Natural killer cell (primary cell): ENCODE data around the gene CNNM4. TPM values are rescaled to one million over a fixed set of nuclear protein-coding genes. Genes with fewer than 3 reads are reported as not detected.

Experiments used
- ATAC-seq, 3 donors: fragments of 150-1000 bp in 2 of 3; fragments of 200-7000 bp in 1 of 3; cut with Tn5 transposase; 1 replicate in 1 of 3; 2 replicates in 2 of 3; pipeline ENCODE4 v1.10.0; 2021; ENCODE audit warnings: mild to moderate bottlenecking in 2 of 3, moderate library complexity in 2 of 3
- DNase-seq, 2 donors: peaks; one replicate each; pipeline versions ENCODE4 v3.0.0 to v3.0.0-alpha.2; 2013 to 2021; ENCODE audit warnings: mixed read lengths in 1 of 2
- H3K27ac ChIP-seq: one replicate; pipeline ENCODE4 v1.5.1; 2013; ENCODE audit warnings: mild to moderate bottlenecking, low read length
- H3K27me3 ChIP-seq: one replicate; pipeline ENCODE4 v1.6.1; 2013; ENCODE audit warnings: low read length; ENCODE audit not compliant: control insufficient read depth, insufficient read depth
- H3K36me3 ChIP-seq: one replicate; pipeline ENCODE4 v1.6.1; 2013; ENCODE audit warnings: low read length; ENCODE audit not compliant: control insufficient read depth, insufficient read depth
- H3K4me1 ChIP-seq: one replicate; pipeline ENCODE4 v1.6.1; 2013; ENCODE audit warnings: low read length; ENCODE audit not compliant: control insufficient read depth, insufficient read depth
- H3K4me3 ChIP-seq: one replicate; pipeline ENCODE4 v1.5.1; 2013; ENCODE audit warnings: low read length
- H3K9me3 ChIP-seq: one replicate; pipeline ENCODE4 v1.6.1; 2013; ENCODE audit warnings: low read length; ENCODE audit not compliant: control insufficient read depth, insufficient read depth
- H3K27ac Mint-ChIP-seq, 2 donors: one replicate each; pipeline ENCODE4 v1.8.0; 2022; ENCODE audit warnings: mild to moderate bottlenecking in 2 of 2, mixed read lengths in 2 of 2, moderate library complexity in 1 of 2
- H3K27me3 Mint-ChIP-seq, 2 donors: one replicate each; pipeline ENCODE4 v1.8.0; 2022; ENCODE audit warnings: low read depth in 2 of 2, mixed read lengths in 2 of 2
- H3K36me3 Mint-ChIP-seq: one replicate; pipeline ENCODE4 v1.8.0; 2022; ENCODE audit warnings: mixed read lengths
- H3K4me1 Mint-ChIP-seq, 2 donors: one replicate each; pipeline ENCODE4 v1.8.0; 2022; ENCODE audit warnings: mixed read lengths in 2 of 2
- H3K4me3 Mint-ChIP-seq: one replicate; pipeline ENCODE4 v1.8.0; 2022; ENCODE audit warnings: mild to moderate bottlenecking, moderate library complexity, mixed read lengths
- H3K9me3 Mint-ChIP-seq, 2 donors: one replicate each; pipeline ENCODE4 v1.8.0; 2022; ENCODE audit warnings: mixed read lengths in 2 of 2
- WGBS: methylation state at CpG from one replicate; pipeline ENCODE4 v1.1.7; 2013; ENCODE audit warnings: missing lambda C conversion rate; ENCODE audit not compliant: insufficient coverage; 5-methylcytosine and 5-hydroxymethylcytosine counted together
- intact Hi-C: fragments of 100-400 bp; cut with micrococcal nuclease; formaldehyde crosslinking; loops from one replicate; pipeline ENCODE4 v1.14.2; 2022
- total RNA-seq, 4 donors: library from RNA; stranded (reverse); fragments of 120-200 nt in 1 of 4; gene quantifications; one replicate each; pipeline versions ENCODE4 v1.2.3 to v1.2.4, GENCODE V29; 2013 to 2022
- TF ChIP-seq, protein P1 (sequence below): fragments of 200-600 bp; IDR thresholded peaks from one replicate; pipeline ENCODE4 v1.8.0; 2022; ENCODE audit warnings: antibody characterized with exemption

The CNNM4 gene
- total RNA-seq, 3 donors from 2014 or later (not counting 1 experiment from before 2014, with no cell fraction given), result 9.9 to 12.1 (median 10.7) TPM

GRCh38 chr2:96760986-96761832 lies 507 bp downstream of the CNNM4 start:
- 22% methylated on average over 59 of the region's 59 CpGs for WGBS

GRCh38 chr2:96762529-96763311 lies 2.0 kb downstream of the CNNM4 start:
- no peaks in the 10 kb centered on the region for H3K27me3 Mint-ChIP-seq
- H3K4me3 Mint-ChIP-seq, result peak overlapping the region; percentile 84
- peak overlapping the region; percentile 30 to 65 for H3K27ac Mint-ChIP-seq
- no peaks in the 10 kb centered on the region for H3K36me3 Mint-ChIP-seq
- H3K9me3 Mint-ChIP-seq, result no peaks in the 10 kb centered on the region
- intact Hi-C loops, result loop anchor here (5.0 kb wide), 1 partner anchor 40 kb away; no protein-coding TSS in a partner anchor
- TF ChIP-seq, protein P1, sequence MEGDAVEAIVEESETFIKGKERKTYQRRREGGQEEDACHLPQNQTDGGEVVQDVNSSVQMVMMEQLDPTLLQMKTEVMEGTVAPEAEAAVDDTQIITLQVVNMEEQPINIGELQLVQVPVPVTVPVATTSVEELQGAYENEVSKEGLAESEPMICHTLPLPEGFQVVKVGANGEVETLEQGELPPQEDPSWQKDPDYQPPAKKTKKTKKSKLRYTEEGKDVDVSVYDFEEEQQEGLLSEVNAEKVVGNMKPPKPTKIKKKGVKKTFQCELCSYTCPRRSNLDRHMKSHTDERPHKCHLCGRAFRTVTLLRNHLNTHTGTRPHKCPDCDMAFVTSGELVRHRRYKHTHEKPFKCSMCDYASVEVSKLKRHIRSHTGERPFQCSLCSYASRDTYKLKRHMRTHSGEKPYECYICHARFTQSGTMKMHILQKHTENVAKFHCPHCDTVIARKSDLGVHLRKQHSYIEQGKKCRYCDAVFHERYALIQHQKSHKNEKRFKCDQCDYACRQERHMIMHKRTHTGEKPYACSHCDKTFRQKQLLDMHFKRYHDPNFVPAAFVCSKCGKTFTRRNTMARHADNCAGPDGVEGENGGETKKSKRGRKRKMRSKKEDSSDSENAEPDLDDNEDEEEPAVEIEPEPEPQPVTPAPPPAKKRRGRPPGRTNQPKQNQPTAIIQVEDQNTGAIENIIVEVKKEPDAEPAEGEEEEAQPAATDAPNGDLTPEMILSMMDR, result no peak
- Histone ChIP-seq H3K27me3 (no peaks in the 10 kb centered on the region), H3K36me3 (no peaks in the 10 kb centered on the region), H3K4me3 (peak overlapping the region; percentile 24), H3K4me1 (peaks cover 56% of the 10 kb centered on the region), H3K9me3 (no peaks in the 10 kb centered on the region), H3K27ac (no peak overlapping the region)
- WGBS, result 16% methylated on average over 14 of the region's 15 CpGs
- peaks cover 52 to 57% of the 10 kb centered on the region in 2 donors for H3K4me1 Mint-ChIP-seq
- ATAC-seq (no peak), DNase-seq (peak in 1 of 2 donors; percentile 40)

More at GRCh38 chr2:96760986-96761832, 507 bp downstream of the CNNM4 start:
- intact Hi-C loops, result loop anchor here (1.0 to 5.0 kb wide), 4 partner anchors 21 to 144 kb away; partner anchors contain the start of genes KANSL3 and LMAN2L
- peak overlapping the region; percentile 50 for H3K27ac ChIP-seq
- Mint-ChIP-seq H3K4me3 (peak overlapping the region; percentile 84), H3K36me3 (no peaks in the 10 kb centered on the region), H3K9me3 (no peaks in the 10 kb centered on the region), H3K27me3 (no peaks in the 10 kb centered on the region), H3K27ac (peak overlapping the region; percentile 65 to 82), H3K4me1 (peaks cover 46 to 51% of the 10 kb centered on the region in 2 donors)
- H3K27me3 ChIP-seq, result no peaks in the 10 kb centered on the region
- DNase-seq, result peak in 1 of 2 donors; percentile 89
- H3K4me3 ChIP-seq, result peak overlapping the region; percentile 79
- TF ChIP-seq, protein P1, result peak; percentile 74
- no peaks in the 10 kb centered on the region for H3K9me3 ChIP-seq
- H3K36me3 ChIP-seq, result no peaks in the 10 kb centered on the region
- H3K4me1 ChIP-seq, result peaks cover 49% of the 10 kb centered on the region
- peak; percentile 79 to 88 (median 81) for ATAC-seq

- H3K27ac ChIP-seq, result no peak overlapping the region
- DNase-seq (peak in 1 of 2 donors; percentile 57), ATAC-seq (no peak)
- 21% methylated on average over 6 of the region's 7 CpGs for WGBS
- no peaks in the 10 kb centered on the region for H3K9me3 ChIP-seq
- H3K36me3 ChIP-seq, result no peaks in the 10 kb centered on the region
- no peaks in the 10 kb centered on the region for H3K27me3 ChIP-seq
- TF ChIP-seq, protein P1, result peak; percentile 32
- H3K4me1 Mint-ChIP-seq, result peaks cover 52 to 58% of the 10 kb centered on the region in 2 donors
- H3K4me3 Mint-ChIP-seq, result peak overlapping the region; percentile 84
- peaks cover 59% of the 10 kb centered on the region for H3K4me1 ChIP-seq
- H3K4me3 ChIP-seq, result peak overlapping the region; percentile 24
- no peaks in the 10 kb centered on the region for H3K9me3 Mint-ChIP-seq
- H3K27me3 Mint-ChIP-seq, result no peaks in the 10 kb centered on the region
- intact Hi-C loops, result loop anchor here (5.0 kb wide), 1 partner anchor 39 kb away; no protein-coding TSS in a partner anchor
- no peaks in the 10 kb centered on the region for H3K36me3 Mint-ChIP-seq
- H3K27ac Mint-ChIP-seq, result peak overlapping the region in 1 of 2 donors; percentile 65
These were observed 3.0 kb downstream of the CNNM4 start for GRCh38 chr2:96763511-96764252.
